Right lobe of liver (tissue), 4 donors: Measurements from ENCODE around the gene DLG5.

Source experiments
- CTCF ChIP-seq, 4 donors: fragments of 200-600 bp in 3 of 4; fragments of 450-650 bp in 1 of 4; IDR thresholded peaks; one replicate each; pipeline versions ENCODE4 v1.5.1 to v1.8.0; 2016 to 2022; ENCODE audit warnings: antibody characterized with exemption in 4 of 4, mild to moderate bottlenecking in 2 of 4
- POLR2A ChIP-seq: fragments of 450-650 bp; IDR thresholded peaks from one replicate; pipeline ENCODE4 v1.6.1; 2017; ENCODE audit warnings: antibody characterized with exemption, mild to moderate bottlenecking
- donor health status: DM: no; HTN: no; CAD: no.
- donor health status: DM: no; HTN: no; CAD: no.
- donor health status: DM: no; HTN: yes; CAD: no.

GRCh38 chr10:77821036-77821435, 105.5 kb downstream of the DLG5 start:
- no peak for TF ChIP-seq POLR2A
- TF ChIP-seq CTCF (IDR thresholded peaks at IDR 0.05) = no peak
